Left colon (tissue), 2 donors: ENCODE results near the gene TMEM94. TPM values are rescaled to one million over a fixed set of nuclear protein-coding genes. Genes with fewer than 3 reads are reported as not detected.
A peak's percentile ranks its signal among the peaks of the same experiment; 100 is the strongest.
"Not testable (repeated sequence)": the region's sequence is repeated elsewhere in the genome, so short reads cannot be mapped to it uniquely, and the experiment has no call there.

ENCODE experiments used
- ATAC-seq: fragments of 200-7000 bp; cut with Tn5 transposase; one replicate; pipeline ENCODE4 v1.9.1; 2020; ENCODE audit warnings: mild to moderate bottlenecking, moderate library complexity
- DNase-seq, 2 donors: peaks; one replicate each; pipeline ENCODE4 v3.0.0-alpha.2; 2020
- intact Hi-C, 2 donors: fragments of 100-400 bp; cut with DNase I in 1 of 2; cut with micrococcal nuclease in 1 of 2; formaldehyde crosslinking; loops; one replicate each; pipeline versions ENCODE4 v1.11.2 to v1.14.0; 2022; cut with DNase I, micrococcal nuclease
- total RNA-seq, 2 donors: library from RNA; stranded (reverse); fragmentation: NEBNext Ultra II Directional; extraction: Animal tissue kit (Norgen Biotek cat#: 25700); gene quantifications; one replicate each; pipeline ENCODE4 v1.2.1, GENCODE V29; 2021
- donor health status: DM: no; HTN: no; CAD: no.
- donor health status: DM: yes; HTN: yes; CAD: no.

TMEM94 gene
- total RNA-seq, 2 donors from 2014 or later: 99.9 to 123 TPM

DNA sequence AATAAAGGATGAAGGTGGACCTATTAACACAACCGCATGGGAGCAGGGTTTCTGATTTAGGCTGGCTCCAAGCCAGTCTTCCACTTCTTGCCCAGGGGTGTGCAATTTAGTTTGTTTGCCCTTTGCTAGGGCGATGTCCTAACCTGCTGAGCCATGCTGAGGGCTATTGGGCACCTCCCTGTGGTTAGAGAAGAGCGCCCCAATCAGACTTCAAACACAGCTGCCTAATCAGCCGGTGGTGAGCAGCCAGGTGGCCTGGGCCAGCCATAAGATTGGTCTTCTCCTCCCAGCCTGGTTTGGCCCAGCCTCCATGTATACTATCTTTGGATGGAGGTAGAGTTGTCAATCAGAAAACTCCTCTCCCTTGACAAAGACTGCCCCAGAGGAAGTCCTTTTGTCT is 15.7 kb downstream of the TMEM94 start:
- intact Hi-C loops: loop anchor here in 1 of 2 donors (2.0 kb wide), 1 partner anchor 33 kb away; no protein-coding TSS in a partner anchor
- ATAC-seq (peak; percentile 41), DNase-seq (no peak)

DNA sequence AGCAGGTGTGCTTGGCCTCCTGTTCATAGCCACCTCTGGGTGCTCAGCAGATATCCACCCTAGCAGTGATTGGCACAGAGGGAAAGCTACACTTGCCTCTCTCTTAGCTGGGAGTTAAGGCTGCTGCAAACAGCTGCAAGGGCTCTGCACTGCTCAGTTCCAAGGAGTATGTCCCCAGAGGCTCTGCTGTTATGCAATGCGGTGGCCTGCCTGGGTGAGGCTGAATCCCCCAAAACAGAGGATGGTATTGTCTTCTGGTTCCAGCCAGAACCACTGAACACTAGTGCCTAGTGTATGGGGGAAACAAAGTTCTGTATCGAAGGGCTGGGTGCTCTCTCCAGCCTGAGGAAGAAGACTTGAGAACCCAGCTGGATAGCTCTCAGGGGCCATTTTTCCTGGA is 16.8 kb downstream of the TMEM94 start:
- intact Hi-C loops: loop anchor here in 1 of 2 donors (2.0 kb wide), 1 partner anchor 34 kb away; no protein-coding TSS in a partner anchor
- DNase-seq (no peak), ATAC-seq (no peak)

DNA sequence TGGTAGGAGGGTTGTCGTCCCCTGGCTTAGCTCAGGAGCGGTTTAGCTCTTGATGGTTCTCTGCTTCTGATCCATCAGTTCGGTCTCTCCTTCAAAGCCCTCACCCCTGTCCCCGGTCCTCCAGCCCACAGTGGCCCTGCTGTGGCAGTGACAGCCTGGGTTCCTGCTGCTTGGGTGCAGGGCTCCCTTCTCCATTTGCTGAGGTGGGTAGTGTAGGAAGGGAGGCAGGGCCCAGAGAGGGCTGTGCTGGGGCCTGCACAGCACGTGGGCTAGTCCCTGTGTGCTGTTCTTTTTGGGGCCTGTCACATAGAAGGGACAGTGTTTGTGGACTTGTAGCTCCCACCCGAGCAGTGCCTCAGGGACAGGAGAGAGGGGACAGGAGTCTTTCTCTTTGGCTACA is 18.3 kb downstream of the TMEM94 start:
- DNase-seq (no peak), ATAC-seq (no peak)
- intact Hi-C loops: no loop called here

DNA sequence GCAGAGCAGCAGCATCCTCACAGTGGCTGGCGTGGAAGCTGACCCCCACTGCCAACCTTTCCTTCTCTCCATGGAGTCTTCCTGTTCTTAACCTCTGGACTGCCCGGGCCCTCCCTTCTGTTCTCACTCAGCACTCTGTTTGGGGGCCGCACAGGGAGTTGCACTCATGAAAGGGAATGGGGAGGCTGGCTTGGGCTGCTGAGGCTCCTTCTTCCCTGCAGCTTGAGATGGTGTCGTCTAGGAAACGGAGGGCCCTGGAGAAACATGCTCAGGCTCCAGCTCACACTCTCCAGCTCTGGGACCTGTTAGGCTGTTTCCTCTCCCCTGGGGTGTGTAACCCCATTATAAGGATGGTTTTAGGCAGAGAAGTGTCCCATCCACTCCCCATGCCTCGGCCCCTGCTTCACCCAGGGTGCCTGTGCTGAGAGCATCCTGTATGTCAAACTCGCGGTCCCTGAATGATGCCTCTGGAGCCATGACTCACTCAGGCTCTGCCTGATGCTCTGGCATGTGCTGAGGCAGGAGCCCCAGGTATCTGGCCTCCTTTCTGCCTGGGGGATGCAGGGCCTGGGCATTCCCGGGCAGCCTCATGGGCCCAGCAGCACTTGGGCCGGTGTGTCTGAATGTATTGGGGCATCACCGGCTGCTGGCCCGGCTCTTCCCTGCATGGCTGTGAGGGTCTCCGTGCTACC is 18.9 kb downstream of the TMEM94 start:
- no peak for ATAC-seq
- DNase-seq: no peak

DNA sequence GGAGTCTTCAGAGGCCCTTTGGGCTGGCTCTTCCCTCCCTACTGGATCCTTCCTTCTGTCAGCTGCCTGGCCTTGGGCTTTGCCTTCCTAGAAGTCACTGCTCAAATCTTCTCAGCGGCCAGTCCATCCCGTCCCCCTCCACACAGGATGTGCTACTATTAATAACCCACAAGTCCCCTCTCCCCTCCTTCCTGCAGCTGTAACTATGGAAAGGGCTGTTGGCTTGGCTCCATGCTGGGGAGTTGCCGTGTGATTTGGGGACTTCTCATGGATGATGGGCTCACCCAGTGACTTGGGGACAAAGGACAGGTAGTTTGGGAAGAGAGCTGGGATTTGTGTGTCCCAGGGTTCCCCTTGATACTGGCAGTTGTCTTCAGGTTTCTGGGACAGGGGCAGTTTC is 19.4 kb downstream of the TMEM94 start:
- DNase-seq (no peak), ATAC-seq (no peak)
- intact Hi-C loops: no loop called here

More for the DNA sequence above, 18.9 kb downstream of the TMEM94 start:
- intact Hi-C loops: no loop called here

DNA sequence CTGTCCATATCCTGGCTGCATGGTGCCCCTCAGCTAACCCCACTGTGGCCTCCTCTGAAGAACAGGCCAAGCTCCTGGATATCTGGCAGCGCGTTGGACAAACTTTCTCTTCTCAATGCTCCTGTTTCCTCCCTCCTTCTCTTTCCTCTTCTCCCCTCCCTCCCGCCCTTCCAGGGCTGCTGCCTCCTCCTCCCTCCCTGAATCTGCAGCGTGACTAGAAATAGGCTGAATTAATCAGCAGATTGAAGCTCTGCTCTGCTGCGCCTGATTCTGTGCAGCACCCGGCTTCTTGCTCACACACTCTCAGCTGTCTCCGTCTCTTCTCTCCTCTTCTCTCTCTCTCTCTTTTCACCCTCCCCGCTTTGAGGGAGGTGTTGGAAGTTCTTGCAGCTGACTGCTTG is 19.8 kb downstream of the TMEM94 start:
- DNase-seq: no peak
- no peak for ATAC-seq
- intact Hi-C loops: no loop called here

DNA sequence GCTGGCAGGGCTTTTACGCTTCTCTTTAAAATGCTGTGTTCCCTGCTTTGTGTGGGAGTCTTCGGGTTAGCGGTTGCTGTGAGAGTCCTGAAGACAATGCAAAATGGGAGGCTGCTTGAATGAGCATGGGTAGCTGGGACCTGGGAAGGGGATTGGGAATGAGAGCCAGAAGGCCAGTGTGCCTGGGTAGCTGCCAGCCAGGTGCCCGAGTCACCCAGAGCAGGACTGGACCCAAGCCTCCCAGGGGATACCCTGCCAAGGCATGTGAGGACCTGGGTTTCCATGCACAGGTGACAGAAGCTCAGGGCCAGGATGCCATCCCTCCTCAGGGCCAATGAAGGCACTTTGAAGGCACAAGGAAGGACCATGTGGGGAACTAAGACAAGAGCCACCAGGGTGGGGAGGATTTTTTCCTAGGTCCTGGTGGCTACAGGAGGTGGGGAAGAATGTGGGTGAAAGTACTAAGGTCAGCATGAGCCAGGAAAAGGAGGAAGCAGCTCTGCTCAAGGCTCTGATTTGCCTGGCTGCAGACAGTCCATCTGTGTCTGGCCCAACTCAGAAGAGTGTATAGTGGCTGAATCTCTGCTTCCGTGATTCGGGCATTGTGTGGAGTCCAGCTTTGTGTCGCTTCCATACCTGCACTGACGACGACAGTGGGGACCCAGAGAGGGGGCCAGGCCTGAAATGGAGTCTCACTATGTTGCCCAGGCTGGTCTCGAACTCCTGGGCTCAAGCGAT is 20.5 kb downstream of the TMEM94 start:
- ATAC-seq: peak; percentile 67
- intact Hi-C loops: no loop called here
- no peak for DNase-seq

DNA sequence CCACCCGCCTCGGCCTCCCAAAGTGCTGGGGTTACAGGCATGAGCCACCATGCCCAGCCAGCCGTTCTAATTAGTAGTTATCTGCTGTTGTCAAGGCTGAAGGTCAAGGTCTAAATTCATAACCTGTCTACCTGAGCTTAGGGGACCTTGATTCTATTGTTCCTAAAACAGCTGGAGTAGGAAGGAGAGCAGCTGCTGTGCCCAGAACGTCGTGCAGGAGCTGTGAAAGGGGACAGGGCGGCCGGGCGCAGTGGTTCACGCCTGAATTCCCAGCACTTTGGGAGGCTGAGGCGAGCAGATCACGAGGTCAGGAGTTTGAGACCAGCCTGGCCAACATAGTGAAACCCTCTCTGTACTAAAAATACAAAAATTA is 21.0 kb downstream of the TMEM94 start:
- ATAC-seq, intact Hi-C loops, DNase-seq: not testable (repeated sequence)

DNA sequence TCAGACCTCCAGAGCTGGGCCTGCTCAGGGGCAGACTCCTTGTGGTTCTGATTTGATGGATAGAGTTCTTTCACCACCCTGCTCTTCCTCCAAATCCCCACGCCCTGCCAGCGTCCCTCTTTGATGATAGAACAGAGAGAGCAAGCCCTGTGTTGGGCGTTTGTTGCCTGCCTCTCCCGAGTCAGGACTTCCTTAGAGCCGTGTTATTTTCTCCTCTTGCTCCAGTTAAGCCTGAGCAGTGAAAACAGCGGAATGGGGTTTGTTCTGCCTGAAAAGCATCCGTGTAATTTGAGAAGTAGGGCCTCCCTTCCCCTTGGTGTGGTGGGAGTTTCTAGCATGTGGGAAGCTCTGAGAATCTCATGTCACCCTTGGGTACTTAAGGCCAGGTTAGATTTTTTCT is 22.1 kb downstream of the TMEM94 start:
- ATAC-seq (no peak), DNase-seq (no peak)
- intact Hi-C loops: no loop called here

DNA sequence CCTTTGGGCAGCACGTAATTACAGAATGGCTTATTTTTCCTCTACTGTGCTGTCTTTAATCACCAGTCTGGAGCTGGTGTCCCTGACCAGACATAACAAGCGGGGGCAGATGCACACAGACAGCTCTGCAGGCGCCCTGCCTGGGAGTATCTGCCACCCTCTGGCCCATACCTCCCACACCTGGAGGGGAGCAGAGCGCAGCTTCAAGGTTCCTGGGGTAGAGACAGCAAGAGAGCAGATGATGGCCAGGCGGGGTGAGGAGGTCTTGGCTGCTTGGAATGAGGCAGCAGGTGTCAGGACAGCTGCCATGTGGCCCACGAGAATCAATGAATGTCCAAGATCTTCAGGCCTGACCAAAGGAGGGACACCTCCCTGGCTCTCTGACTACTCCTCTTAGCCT is 23.8 kb downstream of the TMEM94 start:
- DNase-seq: no peak
- intact Hi-C loops: no loop called here
- no peak for ATAC-seq

DNA sequence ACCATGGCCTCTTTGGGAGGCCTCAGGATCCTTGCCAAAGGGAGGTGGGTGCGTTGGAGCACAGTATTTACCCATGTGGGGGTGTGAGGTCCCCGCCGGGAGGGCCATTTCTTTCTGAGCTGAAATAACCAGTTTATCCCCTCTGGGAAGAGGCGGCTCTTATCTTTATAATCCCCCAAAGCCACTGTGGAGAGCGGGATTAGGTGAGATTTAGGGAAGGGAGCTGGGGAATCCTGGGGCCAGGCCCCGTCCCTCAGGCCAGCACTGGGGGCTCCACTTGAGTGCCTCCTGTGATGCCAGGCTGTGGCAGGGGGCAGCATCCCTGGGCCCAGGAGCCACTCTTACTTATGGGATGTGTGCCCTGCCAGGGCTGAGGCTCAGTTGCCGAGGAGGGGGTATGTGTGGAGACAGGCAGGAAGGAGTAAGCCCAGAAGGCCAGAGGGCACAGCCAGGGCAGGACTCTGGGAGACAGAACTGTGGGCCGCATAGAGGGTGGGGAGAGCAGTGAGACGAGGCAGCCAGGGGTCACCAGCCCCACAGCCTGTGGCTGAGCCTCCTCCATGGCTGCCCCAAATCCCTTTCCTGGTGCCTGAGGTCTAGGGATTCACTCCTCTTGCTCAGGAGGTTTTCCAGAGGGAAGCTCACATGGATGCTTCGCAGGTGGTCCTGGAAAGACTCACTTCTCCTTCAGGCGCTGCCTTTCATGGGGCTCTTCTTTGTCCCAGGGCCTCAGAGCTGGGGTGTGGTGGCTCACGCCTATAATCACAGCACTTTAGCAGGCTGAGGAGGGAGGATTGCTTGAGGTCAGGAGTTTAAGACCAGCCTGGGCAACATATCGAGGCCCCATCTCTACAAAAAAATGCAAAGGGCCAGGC is 25.0 kb downstream of the TMEM94 start:
- intact Hi-C loops: no loop called here
- ATAC-seq (peak; percentile 54), DNase-seq (no peak)

DNA sequence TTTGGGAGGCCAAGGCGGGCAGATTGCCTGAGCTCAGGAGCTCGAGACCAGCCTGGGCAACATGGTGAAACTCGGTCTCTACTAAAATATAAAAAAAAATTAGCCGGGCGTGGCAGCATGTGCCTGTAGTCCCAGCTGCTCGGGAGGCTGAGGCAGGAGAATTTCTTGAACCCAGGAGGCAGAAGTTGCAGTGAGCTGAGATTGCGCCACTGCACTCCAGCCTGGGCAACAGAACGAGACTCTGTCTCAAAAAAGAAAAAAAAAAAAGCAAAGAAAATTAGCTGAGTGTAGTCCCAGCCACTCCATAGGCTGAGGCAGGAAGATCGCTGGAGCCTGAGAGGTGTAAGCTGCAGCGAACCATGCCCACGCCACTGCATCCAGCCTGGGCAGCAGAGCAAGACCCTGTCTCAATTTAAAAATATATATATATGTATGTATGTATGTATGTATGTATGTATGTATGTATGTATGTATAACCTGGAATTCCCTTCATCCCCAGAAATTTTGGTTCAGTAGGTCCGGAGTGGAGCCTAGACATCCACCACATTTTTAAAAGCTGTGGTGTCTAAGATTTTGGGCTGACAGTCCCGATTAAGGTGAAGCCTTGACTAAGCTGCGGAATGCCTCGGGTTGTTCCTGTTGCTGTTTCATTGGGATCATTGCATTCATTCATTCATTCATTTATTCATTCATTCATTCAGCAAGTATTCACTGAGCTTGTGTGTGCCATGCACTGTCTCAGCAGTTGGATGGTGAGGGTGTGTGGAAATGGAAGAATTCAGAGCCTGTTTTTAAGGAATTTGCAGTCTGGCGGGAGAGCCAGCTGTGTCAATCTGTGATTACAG is 25.9 kb downstream of the TMEM94 start:
- intact Hi-C loops: no loop called here
- DNase-seq (no peak), ATAC-seq (no peak)

DNA sequence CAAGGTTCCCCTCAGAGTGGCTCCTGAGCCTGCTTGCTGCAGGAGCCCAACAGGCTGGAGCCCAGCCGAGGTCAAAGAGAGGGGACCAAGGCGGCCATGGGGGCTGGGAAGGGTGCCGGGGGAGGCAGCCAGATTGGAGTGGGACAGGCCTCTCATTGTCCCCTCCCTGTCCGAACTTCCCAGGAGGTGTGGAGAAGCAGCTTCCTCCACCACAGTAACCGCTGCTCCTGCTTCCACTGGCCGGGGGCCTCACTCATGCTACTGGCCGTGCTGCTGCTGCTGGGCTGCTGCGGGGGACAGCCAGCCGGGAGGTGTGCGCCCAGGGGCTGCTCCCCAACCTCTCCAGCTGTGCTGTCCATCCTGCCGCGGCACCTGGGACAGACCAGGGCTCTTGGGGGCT is 29.3 kb downstream of the TMEM94 start:
- no peak for DNase-seq
- ATAC-seq: no peak
- intact Hi-C loops: no loop called here

DNA sequence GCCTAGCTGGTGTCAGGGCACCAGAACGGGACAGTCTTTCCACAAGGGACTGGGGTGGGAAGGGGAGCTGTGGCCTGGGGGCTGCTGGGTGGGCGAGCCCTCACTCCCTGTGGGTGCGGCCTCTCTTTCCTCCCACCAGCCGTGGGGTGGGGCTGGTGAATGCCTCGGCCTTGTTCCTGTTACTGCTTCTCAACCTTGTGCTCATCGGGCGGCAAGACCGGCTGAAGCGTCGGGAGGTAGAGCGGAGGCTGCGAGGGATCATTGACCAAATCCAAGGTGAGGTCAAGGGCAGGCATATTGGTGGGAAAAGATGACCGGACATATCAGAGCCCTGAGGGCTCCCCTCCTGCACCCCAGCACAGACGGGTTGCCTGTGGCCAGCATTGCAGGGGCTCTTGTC is 29.7 kb downstream of the TMEM94 start:
- intact Hi-C loops: no loop called here
- DNase-seq (no peak), ATAC-seq (no peak)

DNA sequence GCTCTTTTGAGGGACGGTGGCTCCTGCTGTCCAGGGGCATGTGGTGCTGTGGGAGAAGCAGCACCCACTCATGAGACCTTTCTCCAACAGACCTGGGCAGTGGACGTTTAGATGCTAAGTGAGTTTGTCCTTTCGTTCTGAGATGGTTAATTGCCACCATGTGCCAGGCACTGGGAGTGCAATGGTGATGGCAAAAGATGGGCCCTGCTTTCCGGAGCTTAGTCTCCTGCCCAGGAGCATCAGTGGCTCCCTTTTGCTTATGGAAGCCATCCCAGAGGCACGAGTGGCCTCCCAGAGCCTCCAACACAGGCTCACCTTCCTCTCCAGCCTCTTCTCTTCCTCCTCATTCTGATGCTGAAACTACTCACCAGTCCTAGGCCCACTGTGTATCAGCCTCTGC is 30.5 kb downstream of the TMEM94 start:
- intact Hi-C loops: no loop called here
- no peak for ATAC-seq

DNA sequence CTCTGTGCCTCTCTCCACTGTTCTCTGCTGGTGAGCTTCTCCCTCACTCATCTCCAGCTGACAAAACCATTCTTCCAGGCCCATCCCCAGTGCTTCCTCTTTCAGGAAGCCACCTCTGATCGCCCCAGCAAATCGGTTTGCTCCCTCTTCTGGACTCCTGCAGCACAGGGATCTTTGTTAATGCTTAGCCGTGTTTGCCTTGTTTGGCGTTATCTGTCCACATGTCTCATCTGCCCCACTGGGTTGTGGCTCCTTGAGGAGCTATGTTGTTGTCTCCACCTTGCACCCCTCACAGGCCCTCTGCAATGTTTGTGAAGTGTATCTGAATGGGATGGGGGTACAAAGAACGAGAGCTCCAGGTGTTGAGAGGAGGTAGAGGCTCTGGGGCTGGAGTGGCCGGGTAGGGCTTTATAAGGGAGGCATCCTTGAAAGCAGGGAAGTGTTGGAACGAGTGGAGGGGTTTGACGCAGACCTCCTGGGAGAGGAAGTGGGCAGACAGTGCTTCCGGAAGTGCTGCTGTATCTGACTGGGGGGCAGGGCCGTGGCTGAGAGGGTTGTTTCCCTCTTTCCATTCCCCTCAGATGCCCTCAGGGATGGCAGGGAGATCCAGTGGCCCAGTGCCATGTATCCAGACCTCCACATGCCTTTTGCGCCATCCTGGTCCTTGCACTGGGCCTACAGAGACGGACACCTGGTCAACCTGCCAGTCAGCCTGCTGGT is 31.1 kb downstream of the TMEM94 start:
- DNase-seq (peak; percentile 51 to 52), ATAC-seq (no peak)
- intact Hi-C loops: no loop called here

More for the DNA sequence above, 30.5 kb downstream of the TMEM94 start:
- DNase-seq: no peak

DNA sequence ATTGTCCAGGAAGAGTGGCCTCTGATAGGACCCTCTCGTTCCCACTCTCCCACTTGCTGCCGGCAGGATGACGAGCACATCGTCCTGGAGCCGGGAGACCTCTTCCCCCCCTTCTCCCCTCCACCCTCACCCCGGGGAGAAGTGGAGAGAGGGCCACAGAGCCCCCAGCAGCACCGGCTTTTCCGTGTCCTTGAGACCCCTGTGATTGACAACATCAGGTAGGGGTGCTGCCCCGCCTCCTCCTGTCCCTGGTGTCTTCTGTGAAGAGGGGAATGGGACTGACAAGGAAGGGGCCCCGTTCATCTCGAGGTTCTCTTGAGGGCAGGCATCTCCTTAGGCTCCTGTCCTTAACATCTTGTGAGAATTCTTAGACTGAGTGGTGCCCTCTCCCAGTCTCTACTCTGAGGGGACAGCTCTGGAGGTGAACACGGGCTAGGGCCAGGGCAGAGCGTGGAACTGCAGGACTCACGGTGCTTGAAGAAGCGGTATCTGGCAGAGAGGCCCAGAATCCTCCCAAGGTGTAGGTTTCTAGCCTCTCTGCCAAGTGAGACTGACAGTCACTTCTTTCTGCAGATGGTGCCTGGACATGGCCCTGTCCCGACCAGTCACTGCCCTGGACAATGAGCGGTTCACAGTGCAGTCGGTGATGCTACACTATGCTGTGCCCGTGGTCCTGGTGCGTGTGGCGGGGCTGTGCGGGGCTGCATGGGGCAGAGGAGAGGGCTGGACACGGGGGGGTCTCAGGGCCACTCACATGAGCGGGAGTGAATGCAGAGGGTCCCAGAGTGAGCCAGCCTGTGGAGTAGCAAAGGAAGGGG is 32.5 kb downstream of the TMEM94 start:
- no peak for DNase-seq
- no peak for ATAC-seq
- intact Hi-C loops: no loop called here
